Common myeloid progenitor, CD34-positive (primary cell): Measurements from ENCODE around the gene SSX2IP.
"Not testable (repeated sequence)": the region's sequence is repeated elsewhere in the genome, so short reads cannot be mapped to it uniquely, and the experiment has no call there.

Experiments
- CTCF ChIA-PET: fragments of 350-600 bp; sonication (Branson Sonifier 250); formaldehyde crosslinking; loops from one replicate; lab custom pipeline; 2021; ENCODE audit warnings: antibody characterized with exemption; lab: Charles Lee
- POLR2A ChIA-PET: fragments of 350-600 bp; sonication (Branson Sonifier 250); formaldehyde crosslinking; loops from one replicate; lab custom pipeline; 2021; ENCODE audit warnings: antibody characterized with exemption; lab: Charles Lee
- DNase-seq, 3 donors: peaks; one replicate each; pipeline versions ENCODE4 v3.0.0 to v3.0.0-alpha.2; 2013
- H3K27ac ChIP-seq, 2 experiments: 1 replicate in 1 of 2; 2 replicates in 1 of 2; pipeline ENCODE4 v1.7.0; 2013; ENCODE audit warnings: inconsistent platforms in 2 of 2, low read length in 2 of 2, mild to moderate bottlenecking in 2 of 2, low read depth in 1 of 2, moderate library complexity in 1 of 2; ENCODE audit not compliant: severe bottlenecking in 2 of 2, insufficient read depth in 1 of 2, poor library complexity in 1 of 2
- H3K27me3 ChIP-seq, 5 experiments: replicated peaks in 2 of 5; 1 replicate in 3 of 5; 2 replicates in 2 of 5; pipeline versions ENCODE4 v1.6.1 to v1.7.0; 2013; ENCODE audit warnings: low read length in 4 of 5, mild to moderate bottlenecking in 2 of 5, moderate library complexity in 2 of 5, inconsistent platforms in 1 of 5; ENCODE audit not compliant: insufficient read depth in 5 of 5, control insufficient read depth in 4 of 5
- H3K36me3 ChIP-seq, 4 experiments: 1 replicate in 2 of 4; 2 replicates in 2 of 4; pipeline versions ENCODE4 v1.6.1 to v1.7.0; 2013; ENCODE audit warnings: low read length in 3 of 4, control low read depth in 1 of 4, mild to moderate bottlenecking in 1 of 4; ENCODE audit not compliant: control insufficient read depth in 4 of 4, insufficient read depth in 4 of 4
- H3K4me1 ChIP-seq, 4 experiments: 1 replicate in 3 of 4; 2 replicates in 1 of 4; pipeline versions ENCODE4 v1.6.1 to v1.7.1; 2013; ENCODE audit warnings: low read length in 3 of 4, mild to moderate bottlenecking in 3 of 4, control low read depth in 1 of 4, inconsistent platforms in 1 of 4, moderate library complexity in 1 of 4; ENCODE audit not compliant: control insufficient read depth in 4 of 4, insufficient read depth in 4 of 4; ENCODE audit errors: control extremely low read depth in 1 of 4
- H3K4me3 ChIP-seq, 7 experiments: 1 replicate in 4 of 7; 2 replicates in 3 of 7; pipeline versions ENCODE4 v1.5.1 to v1.7.0; 2013; ENCODE audit warnings: mild to moderate bottlenecking in 7 of 7, low read length in 6 of 7, moderate library complexity in 6 of 7, inconsistent platforms in 2 of 7, low read depth in 2 of 7, control low read depth in 1 of 7; ENCODE audit not compliant: insufficient read depth in 4 of 7, control insufficient read depth in 1 of 7; ENCODE audit errors: extremely low read depth in 1 of 7
- H3K9me3 ChIP-seq, 5 experiments: 1 replicate in 4 of 5; 2 replicates in 1 of 5; pipeline versions ENCODE4 v1.6.1 to v1.7.1; 2013; ENCODE audit warnings: low read length in 4 of 5, mild to moderate bottlenecking in 2 of 5, inconsistent platforms in 1 of 5, low read depth in 1 of 5, moderate library complexity in 1 of 5; ENCODE audit not compliant: control insufficient read depth in 4 of 5, insufficient read depth in 2 of 5; ENCODE audit errors: control extremely low read depth in 1 of 5
- WGBS: methylation state at CpG from one replicate; pipeline ENCODE4 v1.1.5; 2013; ENCODE audit not compliant: insufficient coverage; 5-methylcytosine and 5-hydroxymethylcytosine counted together

The SSX2IP gene

GRCh38 chr1:84721872-84722271 lies 31.6 kb upstream of the SSX2IP start:
- not testable (repeated sequence) for H3K27me3 ChIP-seq, H3K4me3 ChIP-seq, H3K27ac ChIP-seq, DNase-seq, H3K36me3 ChIP-seq, H3K4me1 ChIP-seq, H3K9me3 ChIP-seq
- 50% methylated on average over 1 of the region's 2 CpGs for WGBS
- CTCF ChIA-PET: interaction anchor here (0.8 to 1.9 kb wide), 4 partner anchors 10 to 58 kb away, joined by 3 to 5 read pairs (median 4); no protein-coding TSS in a partner anchor
- POLR2A ChIA-PET: interaction anchor here (0.6 kb wide), 1 partner anchor 91 kb away, joined by 3 read pairs; no protein-coding TSS in a partner anchor

GRCh38 chr1:84721152-84721551 lies 30.9 kb upstream of the SSX2IP start:
- Histone ChIP-seq H3K27ac (no peak overlapping the region), H3K4me3 (no peak overlapping the region), H3K27me3 (no peaks in the 10 kb centered on the region), H3K4me1 (no peaks in the 10 kb centered on the region), H3K9me3 (no peaks in the 10 kb centered on the region), H3K36me3 (no peaks in the 10 kb centered on the region)
- WGBS: 100% methylated on average over 1 of the region's 2 CpGs
- DNase-seq: peak in 2 of 3 donors; percentile 27 to 28
- POLR2A ChIA-PET: no interaction called here
- CTCF ChIA-PET: interaction anchor here (0.7 to 1.9 kb wide), 4 partner anchors 10 to 52 kb away, joined by 3 to 5 read pairs (median 3); no protein-coding TSS in a partner anchor

GRCh38 chr1:84720221-84720780 lies 30.0 kb upstream of the SSX2IP start:
- Histone ChIP-seq H3K27me3 (no peaks in the 10 kb centered on the region), H3K4me3 (no peak overlapping the region), H3K27ac (no peak overlapping the region), H3K4me1 (no peaks in the 10 kb centered on the region), H3K9me3 (no peaks in the 10 kb centered on the region), H3K36me3 (no peaks in the 10 kb centered on the region)
- ChIA-PET CTCF (interaction anchor here (0.8 to 1.3 kb wide), 4 partner anchors 9 to 52 kb away, joined by 3 to 5 read pairs (median 3); partner anchors contain the start of gene SSX2IP), POLR2A (no interaction called here)
- WGBS: 100% methylated on average over 2 of the region's 5 CpGs
- peak in 2 of 3 donors; percentile 5 to 31 for DNase-seq

- Histone ChIP-seq H3K4me3 (no peak overlapping the region), H3K36me3 (no peaks in the 10 kb centered on the region), H3K27me3 (no peaks in the 10 kb centered on the region), H3K9me3 (no peaks in the 10 kb centered on the region), H3K4me1 (no peaks in the 10 kb centered on the region), H3K27ac (no peak overlapping the region)
- DNase-seq: no peak
- ChIA-PET CTCF (interaction anchor here (0.6 to 1.3 kb wide), 5 partner anchors 17 to 63 kb away, joined by 3 to 5 read pairs (median 4); partner anchors contain the start of gene SSX2IP), POLR2A (no interaction called here)
- 93% methylated on average over 5 of the region's 8 CpGs for WGBS
Observed at GRCh38 chr1:84719543-84720217, 29.4 kb upstream of the SSX2IP start.

- WGBS: 93% methylated on average over 3 of the region's 3 CpGs
- DNase-seq: no peak
- POLR2A ChIA-PET: no interaction called here
Observed at GRCh38 chr1:84715342-84716019, 25.2 kb upstream of the SSX2IP start.

GRCh38 chr1:84712276-84712874 lies 22.1 kb upstream of the SSX2IP start:
- Histone ChIP-seq H3K9me3 (no peaks in the 10 kb centered on the region), H3K27ac (no peak overlapping the region), H3K27me3 (no peaks in the 10 kb centered on the region), H3K4me1 (no peaks in the 10 kb centered on the region), H3K4me3 (no peak overlapping the region), H3K36me3 (no peaks in the 10 kb centered on the region)
- 100% methylated on average over 2 of the region's 3 CpGs for WGBS
- POLR2A ChIA-PET: no interaction called here
- CTCF ChIA-PET: interaction anchor here (1.1 to 2.0 kb wide), 3 partner anchors 8 to 41 kb away, joined by 3 to 8 read pairs (median 3); no protein-coding TSS in a partner anchor
- DNase-seq: no peak

More at GRCh38 chr1:84715342-84716019, 25.2 kb upstream of the SSX2IP start:
- Histone ChIP-seq H3K4me1 (no peaks in the 10 kb centered on the region), H3K4me3 (no peak overlapping the region), H3K27me3 (no peaks in the 10 kb centered on the region), H3K27ac (no peak overlapping the region), H3K9me3 (no peaks in the 10 kb centered on the region), H3K36me3 (no peaks in the 10 kb centered on the region)
- CTCF ChIA-PET: interaction anchor here (0.8 to 1.0 kb wide), 2 partner anchors 17 to 38 kb away, joined by 3 to 4 read pairs; no protein-coding TSS in a partner anchor
